ENCODE measurements around the gene TRMT6.

TRMT6 gene

DNA sequence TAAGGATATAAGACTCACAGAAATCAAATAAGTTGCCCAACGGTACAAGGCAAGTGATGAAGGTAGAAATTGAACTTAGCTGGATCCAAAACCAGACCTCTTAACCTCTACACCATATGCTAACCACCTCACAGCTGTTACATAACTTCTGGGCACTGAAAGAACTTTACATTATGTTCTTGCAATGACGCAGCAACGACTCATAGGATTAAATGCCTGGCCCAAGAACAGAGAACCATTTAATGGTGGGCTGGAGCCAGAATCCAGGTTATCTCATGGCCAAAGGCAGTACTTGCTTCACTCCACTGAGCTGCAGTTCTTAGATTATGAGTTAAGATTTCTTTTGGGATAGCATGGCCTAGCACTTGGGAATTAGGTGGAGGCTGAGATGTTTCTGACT, 4.4 kb downstream of the TRMT6 start:
- DNase-seq: no peak

DNA sequence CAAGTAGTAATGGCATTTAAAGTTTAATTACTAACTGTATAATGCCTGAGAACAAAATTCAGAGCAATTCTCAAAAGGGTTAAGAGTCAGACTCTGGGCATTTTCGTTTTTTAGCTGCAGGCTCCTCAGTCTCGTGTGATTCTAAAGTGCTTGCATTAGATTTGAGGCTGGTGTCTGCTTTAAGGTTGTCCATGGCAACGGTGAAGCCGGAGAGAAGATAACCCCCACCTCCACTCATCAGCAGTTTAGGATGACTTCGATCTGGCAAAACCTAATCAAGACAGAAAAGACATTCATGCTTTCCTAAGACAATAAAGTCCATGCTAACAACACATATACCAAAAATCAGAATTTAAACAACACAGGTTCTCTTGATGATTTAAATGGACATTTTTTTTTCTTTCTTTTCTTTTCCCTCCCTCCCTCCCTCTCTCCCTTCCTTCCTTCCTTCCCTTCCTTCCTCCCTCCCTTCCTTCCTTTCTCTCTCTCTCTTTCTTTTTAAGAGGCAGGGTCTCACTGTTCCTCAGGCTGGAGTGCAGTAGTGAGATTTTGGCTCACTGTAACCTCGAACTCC, 11.8 kb downstream of the TRMT6 start:
- no peak for DNase-seq

DNA sequence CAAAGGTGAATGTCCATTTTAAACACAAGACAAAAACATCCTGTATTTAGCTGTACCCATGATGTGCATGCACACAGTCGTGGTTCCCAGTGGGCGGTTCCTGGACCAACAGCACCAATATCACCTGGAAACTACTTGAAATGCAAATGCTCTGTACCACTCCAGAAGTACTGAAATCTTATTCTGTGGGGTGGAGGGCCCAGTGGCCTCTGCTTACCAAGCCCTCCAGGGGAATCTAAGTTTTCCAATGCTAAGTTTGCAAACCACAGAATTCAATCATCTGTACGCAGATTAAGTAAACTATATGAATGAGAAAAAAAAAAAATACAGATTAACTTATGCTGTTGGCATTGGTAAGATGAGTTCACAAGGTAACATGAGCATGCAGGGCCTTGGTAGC, 14.1 kb downstream of the TRMT6 start:
- DNase-seq: no peak

GRCh38 chr20:5935384-5935783, 14.9 kb downstream of the TRMT6 start:
- no peak for DNase-seq

DNA sequence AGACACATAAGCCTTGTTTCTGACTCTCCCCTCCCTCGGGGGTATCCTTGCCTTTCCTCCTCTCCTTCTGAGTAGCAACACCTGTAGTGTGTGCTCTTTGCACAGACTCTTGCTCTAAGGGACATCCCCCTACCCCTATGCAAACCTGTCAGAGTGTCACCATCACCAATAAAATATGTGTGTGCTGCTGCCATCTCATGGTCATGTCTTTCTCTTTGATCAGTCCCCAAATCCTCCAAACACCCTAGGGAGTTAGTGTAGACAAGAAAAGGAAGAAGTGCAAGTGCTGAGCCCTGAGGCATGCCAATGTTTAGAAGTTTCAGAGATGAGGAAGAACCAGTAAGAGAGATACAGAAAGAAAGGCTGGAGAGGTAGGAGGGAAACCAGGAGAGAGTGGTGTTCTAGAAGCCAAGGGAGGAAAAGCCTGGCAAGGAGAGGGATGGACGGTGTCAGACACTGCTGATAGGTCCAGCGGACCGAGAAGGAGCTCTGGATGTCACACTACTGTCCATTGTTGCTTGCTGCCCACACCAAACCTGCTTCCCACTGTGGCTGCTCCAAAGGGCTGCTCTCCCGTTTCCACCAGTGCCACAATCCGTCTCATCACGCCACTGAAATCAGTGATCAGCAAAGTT, 16.4 kb downstream of the TRMT6 start:
- no peak for DNase-seq

DNA sequence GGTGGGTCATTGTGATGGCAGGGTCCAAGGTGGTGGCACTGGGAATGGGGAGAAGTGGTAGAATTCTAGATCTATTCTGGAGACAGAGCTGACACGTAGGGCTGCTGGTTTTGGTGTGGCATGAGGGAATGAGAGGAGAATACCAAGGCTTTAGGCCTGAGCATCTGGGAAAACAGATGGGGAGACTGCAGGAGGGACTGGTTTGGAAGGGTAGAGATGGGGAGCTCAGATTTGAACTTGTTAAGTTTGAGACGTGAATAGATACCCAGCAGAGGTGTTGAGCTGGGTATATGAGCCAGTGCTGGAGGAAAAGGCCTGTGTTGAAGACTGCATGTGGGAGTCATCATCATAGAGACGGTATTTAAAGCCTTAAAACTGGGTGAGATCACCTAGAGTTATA, 17.5 kb downstream of the TRMT6 start:
- no peak for DNase-seq

DNA sequence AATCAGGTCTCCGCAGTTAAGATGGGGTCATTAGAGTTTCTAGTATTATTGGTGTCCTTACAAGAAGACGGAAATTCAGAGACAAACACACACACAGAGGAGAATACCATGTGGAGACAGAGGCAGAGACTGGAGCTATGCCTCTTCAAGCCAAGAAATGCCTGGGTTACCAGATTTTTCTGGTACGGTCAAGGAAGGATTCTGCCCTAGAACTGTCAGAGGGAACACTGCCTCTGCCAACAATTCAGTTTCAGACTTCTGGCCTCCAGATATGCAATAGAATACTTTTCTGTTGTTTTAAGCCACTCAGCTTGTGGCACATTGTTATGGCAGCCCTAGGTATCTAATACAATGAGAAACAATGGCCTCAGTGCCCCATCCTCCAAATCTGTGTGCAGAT, 18.9 kb downstream of the TRMT6 start:
- DNase-seq: no peak

GRCh38 chr20:5928836-5929715, 21.3 kb downstream of the TRMT6 start:
- no peak for DNase-seq

DNA sequence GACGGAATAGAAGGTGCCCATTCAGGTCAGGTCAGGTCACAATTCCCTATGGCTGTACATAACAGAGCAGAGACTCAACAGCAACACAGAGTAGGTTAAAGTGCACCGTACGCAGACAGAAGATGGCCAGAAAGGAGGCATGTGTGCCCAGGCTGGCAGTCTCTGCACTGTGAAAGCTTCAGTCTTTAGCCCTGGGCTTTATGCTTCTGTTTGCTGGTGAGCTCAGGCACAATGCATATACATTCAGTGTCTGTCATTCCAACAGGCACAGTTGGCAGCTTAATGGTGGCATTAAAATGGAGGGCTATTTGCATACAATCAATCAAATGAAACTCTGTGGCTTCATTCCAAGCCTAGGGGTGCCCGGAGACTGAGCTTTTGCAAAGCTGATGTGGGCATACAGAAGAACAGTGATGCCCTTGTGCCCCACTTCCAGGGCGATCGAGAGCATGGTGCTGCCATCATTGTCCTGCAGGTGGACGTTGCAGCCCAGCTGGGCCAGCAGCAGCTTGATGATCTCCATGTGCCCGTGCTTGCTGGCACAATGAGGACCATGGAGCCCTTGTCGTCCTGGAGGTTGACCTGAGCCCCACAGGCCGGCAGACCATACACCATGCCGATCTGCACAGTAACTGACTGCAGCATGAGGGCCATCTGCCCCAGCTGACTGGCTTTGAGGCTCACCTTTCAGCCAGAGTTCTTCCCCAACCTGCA, 22.4 kb downstream of the TRMT6 start:
- no peak for DNase-seq

GRCh38 chr20:5925551-5925950, 24.8 kb downstream of the TRMT6 start:
- DNase-seq: no peak

GRCh38 chr20:5923493-5923892, 26.8 kb downstream of the TRMT6 start:
- no peak for DNase-seq

GRCh38 chr20:5920581-5920980, 29.8 kb downstream of the TRMT6 start:
- no peak for DNase-seq

GRCh38 chr20:5919626-5920544, 30.4 kb downstream of the TRMT6 start:
- no peak for DNase-seq

DNA sequence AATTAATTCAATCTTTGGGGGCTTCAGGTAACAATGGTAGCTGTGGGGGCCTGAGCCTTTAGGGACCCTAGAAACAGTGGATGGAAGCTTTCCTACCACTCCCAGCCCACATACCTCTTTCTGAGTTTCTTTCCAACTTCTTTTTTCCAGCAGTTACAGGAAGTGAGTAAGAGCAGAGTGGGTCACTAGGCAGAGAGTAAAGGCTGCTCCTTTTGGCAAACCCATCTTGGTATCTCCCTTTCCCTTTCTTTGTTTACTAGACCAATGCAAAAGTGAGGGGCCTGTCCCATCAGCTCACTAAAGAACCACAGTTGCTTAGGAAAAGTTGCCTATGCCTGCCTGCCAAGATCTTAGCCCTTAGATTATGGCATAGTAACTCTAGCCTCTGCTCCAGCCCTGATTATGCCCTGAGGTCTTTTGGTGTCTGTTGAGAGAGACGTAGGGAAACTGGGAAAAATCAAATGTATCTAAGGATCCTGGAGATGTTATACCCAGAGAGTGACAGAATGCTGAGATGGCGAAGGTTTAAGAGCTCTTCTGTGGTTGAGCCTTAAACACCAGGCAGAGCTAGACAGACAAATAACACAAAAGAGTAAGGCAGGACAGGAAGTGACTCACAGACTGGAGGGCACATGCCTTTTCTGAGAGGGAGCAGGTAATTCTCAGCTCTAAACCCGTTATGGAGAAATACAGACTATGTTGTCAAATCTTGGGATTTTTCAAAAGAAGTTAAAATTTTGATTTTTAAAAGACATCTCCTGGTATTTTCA, 31.3 kb downstream of the TRMT6 start:
- no peak for DNase-seq

- no peak for DNase-seq
Observed at GRCh38 chr20:5914859-5915258, 35.5 kb downstream of the TRMT6 start.

DNA sequence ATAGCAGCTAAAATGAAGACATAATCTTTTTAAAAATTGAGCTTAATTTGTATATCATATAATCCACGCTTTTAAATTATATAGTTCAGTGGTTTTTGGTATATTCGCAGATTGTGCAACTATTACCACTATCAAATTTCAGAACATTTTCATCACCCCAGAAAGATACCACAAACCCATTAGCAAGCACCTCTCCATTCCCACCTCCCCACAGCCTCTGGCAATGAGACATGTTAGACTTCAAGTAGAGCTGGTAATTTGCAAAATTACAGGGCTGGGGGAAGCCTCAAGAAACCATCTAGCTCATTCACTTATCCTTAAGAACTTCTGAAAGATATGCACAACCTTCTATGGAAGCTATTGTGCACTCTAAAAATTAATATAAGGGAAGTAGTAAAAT, 37.2 kb downstream of the TRMT6 start:
- no peak for DNase-seq

- DNase-seq: no peak
Observed at GRCh38 chr20:5910186-5910585, 40.1 kb downstream of the TRMT6 start.

DNA sequence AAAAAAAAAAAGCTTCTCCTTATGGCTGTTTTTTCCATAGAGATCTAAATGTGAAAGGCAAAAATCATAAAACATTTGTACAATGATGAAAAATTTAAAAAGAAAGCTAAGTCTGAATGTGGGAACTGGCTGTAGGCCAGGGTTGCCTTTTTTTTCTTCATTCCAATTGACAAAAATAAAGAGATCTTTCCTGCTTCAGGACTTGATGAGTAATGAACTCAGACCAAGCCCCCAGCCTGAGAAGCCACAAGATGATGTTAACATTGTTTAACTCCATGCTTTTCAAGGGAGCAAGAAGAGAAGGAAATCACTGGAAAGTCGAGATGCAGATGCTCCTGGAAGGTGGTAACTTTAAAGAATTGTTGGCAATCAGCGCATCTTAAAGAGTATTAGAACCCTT, 41.4 kb downstream of the TRMT6 start:
- DNase-seq: no peak

DNA sequence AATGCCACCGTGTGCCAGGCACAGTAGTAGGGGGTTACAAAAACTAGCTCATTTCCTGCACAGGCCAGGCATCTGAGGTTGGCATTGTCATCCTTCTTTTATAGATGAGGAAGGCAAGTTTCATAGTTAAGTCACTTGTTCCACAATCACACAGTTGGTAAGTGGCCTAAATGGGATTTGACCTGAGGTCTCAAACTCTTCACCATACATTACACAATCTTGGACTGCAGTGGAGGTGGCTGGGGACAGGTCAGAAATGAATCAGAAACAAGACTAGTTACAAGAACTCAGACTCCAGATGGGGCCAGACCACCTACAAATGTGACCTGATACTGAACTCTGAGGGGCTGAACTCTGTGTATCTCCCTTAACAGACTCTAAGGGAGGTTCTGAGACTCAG, 49.4 kb downstream of the TRMT6 start:
- DNase-seq: no peak

DNA sequence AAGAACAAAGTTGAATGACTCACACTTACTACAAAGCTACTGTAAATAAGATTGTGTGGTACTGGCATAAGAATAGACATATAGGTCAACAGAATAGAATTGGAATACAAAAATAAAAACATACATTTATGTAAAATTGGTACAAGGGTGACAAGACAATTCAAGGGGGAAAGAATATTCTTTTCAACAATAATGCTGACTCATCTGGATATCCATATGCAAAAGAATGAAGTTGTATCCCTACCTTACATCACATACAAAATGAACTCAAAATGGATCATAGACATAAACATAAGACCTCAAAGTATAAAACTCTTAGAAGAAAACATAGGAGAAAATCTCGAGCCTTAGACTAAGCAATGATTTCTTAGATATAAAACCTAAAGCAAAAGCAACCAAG, 50.9 kb downstream of the TRMT6 start:
- no peak for DNase-seq

DNA sequence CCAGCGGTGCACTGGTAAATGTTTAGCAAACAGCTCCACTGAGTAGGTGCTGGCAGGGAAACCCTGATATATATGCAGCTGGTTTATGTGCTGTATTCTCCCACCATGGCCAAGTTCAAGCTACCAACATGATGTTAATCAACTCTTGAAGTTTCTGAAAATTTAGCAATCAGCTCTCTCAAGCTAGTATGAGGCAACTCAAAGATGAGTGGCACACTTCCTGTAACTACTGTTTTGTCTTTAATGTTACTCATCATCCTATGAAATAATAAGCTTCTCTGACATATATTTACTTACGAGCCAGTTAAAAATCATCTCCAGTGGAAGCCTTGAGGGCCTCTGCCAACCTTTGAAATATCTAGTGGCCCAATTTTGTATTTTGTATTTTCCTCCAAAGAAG, 54.7 kb downstream of the TRMT6 start:
- DNase-seq: no peak

GRCh38 chr20:5893621-5894020, 56.7 kb downstream of the TRMT6 start:
- DNase-seq: no peak
